Endothelial cell of hepatic sinusoid (primary cell): ENCODE results near the gene GSTP1.
"Not testable (repeated sequence)": the region's sequence is repeated elsewhere in the genome, so short reads cannot be mapped to it uniquely, and the experiment has no call there.

Experiments used
- in situ Hi-C: cut with HindIII; loops from 2 replicates; pipeline ENCODE4 v1.10.0; 2017; ENCODE audit warnings: low sequenced_read_pairs

Gene GSTP1

GRCh38 chr11:67613313-67613959 is 29.8 kb downstream of the GSTP1 start:
- in situ Hi-C loops: no loop called here

GRCh38 chr11:67613960-67614715 is 30.5 kb downstream of the GSTP1 start:
- in situ Hi-C loops: no loop called here

- in situ Hi-C loops: no loop called here
Observed at GRCh38 chr11:67614730-67615714, 31.4 kb downstream of the GSTP1 start.

- in situ Hi-C loops: no loop called here
Observed at GRCh38 chr11:67615728-67616430, 32.3 kb downstream of the GSTP1 start.

- in situ Hi-C loops: no loop called here
Observed at GRCh38 chr11:67616431-67617242, 33.0 kb downstream of the GSTP1 start.

GRCh38 chr11:67617243-67617953 is 33.8 kb downstream of the GSTP1 start:
- in situ Hi-C loops: no loop called here

- in situ Hi-C loops: not testable (repeated sequence)
Observed at GRCh38 chr11:67618901-67619659, 35.5 kb downstream of the GSTP1 start.

- in situ Hi-C loops: not testable (repeated sequence)
Observed at GRCh38 chr11:67619683-67620618, 36.3 kb downstream of the GSTP1 start.

GRCh38 chr11:67620621-67621020 is 37.0 kb downstream of the GSTP1 start:
- in situ Hi-C loops: not testable (repeated sequence)

GRCh38 chr11:67621928-67622327 is 38.3 kb downstream of the GSTP1 start:
- in situ Hi-C loops: not testable (repeated sequence)

GRCh38 chr11:67622905-67623304 is 39.3 kb downstream of the GSTP1 start:
- in situ Hi-C loops: not testable (repeated sequence)

GRCh38 chr11:67623795-67624194 is 40.2 kb downstream of the GSTP1 start:
- in situ Hi-C loops: not testable (repeated sequence)

GRCh38 chr11:67626131-67626833 is 42.7 kb downstream of the GSTP1 start:
- in situ Hi-C loops: not testable (repeated sequence)

- in situ Hi-C loops: no loop called here
Observed at GRCh38 chr11:67626970-67627369, 43.4 kb downstream of the GSTP1 start.

GRCh38 chr11:67627441-67627811 is 43.8 kb downstream of the GSTP1 start:
- in situ Hi-C loops: no loop called here

- in situ Hi-C loops: no loop called here
Observed at GRCh38 chr11:67627812-67628624, 44.4 kb downstream of the GSTP1 start.
